Measurements from ENCODE around the gene IP6K3. TPM values are rescaled to one million over a fixed set of nuclear protein-coding genes. Genes with fewer than 3 reads are reported as not detected.

Gene IP6K3
- total RNA-seq, 2 experiments from 2014 or later = not detected

DNA sequence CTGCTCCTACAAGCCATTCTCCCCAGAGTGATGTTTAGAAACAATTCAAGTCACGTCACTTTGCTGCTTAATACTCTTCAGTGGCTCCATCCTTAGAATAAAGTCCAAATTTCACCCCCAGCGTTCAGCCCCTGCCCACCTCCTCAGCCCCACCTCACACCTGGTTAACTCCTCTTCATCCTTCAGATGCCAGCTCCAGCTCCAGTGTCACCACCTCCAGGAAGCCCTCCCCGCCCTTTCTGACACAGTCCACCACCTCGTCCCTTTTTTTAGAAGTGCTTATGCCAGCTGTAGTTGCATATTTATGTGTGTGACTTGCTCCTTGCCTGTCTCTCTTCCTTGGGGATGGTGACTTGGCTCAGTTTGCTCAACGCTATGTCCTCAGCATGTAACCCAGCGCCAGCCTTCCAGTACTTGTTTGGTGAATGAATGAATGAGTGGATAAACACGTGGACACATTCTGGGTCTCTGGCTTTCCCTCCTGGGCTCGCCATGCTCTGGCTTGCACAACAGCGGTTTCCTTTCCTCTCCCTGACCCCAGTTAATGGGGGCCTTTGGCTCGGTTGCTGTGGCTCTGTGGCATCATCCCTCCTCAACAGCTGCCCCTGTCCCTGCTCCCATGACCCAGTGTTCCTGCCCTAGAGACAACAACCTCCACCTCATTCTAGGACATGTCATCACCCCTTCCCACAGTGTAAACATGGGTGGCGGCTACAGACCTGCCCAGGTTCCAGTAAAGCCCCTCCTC lies 3.7 kb upstream of the IP6K3 start:
- no peaks in the 10 kb centered on the region for H3K9me3 Mint-ChIP-seq
- H3K36me3 Mint-ChIP-seq (ENCODE audit: low read depth) = no peaks in the 10 kb centered on the region
- no peak overlapping the region for H3K27ac Mint-ChIP-seq
- POLR2A ChIA-PET = no interaction called here
- H3K4me1 Mint-ChIP-seq = no peaks in the 10 kb centered on the region
- CTCF ChIA-PET = interaction anchor here (1.4 kb wide), 1 partner anchor 13 kb away, joined by 3 read pairs; no protein-coding TSS in a partner anchor
- H3K4me3 Mint-ChIP-seq = no peak overlapping the region
- no peaks in the 10 kb centered on the region for H3K27me3 Mint-ChIP-seq
- no peak for DNase-seq

DNA sequence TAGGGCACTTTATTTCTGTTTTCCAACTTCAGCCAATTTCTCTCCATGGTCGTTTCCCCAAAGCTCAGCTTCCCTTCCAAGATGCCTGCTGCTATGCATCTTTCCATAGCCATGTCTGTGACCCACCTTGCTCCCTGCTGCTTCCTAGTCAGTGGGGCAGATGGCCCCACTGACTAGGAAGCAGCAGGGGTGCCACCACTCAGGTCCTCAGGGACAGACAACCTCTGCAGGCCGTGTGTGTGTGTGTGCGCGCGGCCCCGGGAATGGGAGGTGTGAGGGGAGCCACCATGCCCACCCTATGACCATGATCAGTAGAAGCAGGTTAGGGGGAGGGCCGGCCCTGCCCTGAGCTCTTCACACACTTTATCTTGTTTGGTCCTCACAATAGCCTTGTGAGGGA lies 2.7 kb upstream of the IP6K3 start:
- Mint-ChIP-seq H3K4me1 (no peaks in the 10 kb centered on the region), H3K9me3 (no peaks in the 10 kb centered on the region), H3K4me3 (no peak overlapping the region), H3K27ac (no peak overlapping the region), H3K36me3 (ENCODE audit: low read depth) (no peaks in the 10 kb centered on the region), H3K27me3 (no peaks in the 10 kb centered on the region)
- no peak for DNase-seq
- POLR2A ChIA-PET = no interaction called here
- CTCF ChIA-PET = interaction anchor here (2.6 kb wide), 1 partner anchor 21 kb away, joined by 6 read pairs; no protein-coding TSS in a partner anchor

DNA sequence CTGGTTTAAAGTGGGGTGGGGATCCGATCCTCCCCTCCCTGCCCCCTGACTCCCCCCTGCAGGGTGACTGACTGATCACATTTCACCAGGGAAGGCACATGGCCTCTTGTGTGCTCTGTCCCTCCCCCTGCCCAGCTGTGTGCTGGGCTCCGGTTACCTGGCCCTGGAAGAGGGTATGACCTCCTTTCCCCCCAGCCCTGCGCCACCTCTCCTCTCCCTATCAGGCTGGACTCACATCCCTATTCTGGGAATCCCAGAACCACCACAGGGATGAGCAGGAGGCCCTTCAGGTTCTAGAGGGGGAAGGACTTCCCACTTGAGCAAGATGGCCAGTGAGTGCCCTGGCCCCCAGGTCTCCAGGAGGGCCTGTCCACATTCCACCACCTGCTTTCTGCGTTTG lies 2.1 kb upstream of the IP6K3 start:
- Mint-ChIP-seq H3K9me3 (no peaks in the 10 kb centered on the region), H3K4me1 (no peaks in the 10 kb centered on the region), H3K27me3 (peaks cover 2% of the 10 kb centered on the region), H3K27ac (no peak overlapping the region), H3K36me3 (ENCODE audit: low read depth) (no peaks in the 10 kb centered on the region), H3K4me3 (no peak overlapping the region)
- no peak for DNase-seq
- CTCF ChIA-PET = interaction anchor here (2.6 kb wide), 1 partner anchor 22 kb away, joined by 6 read pairs; no protein-coding TSS in a partner anchor
- POLR2A ChIA-PET = no interaction called here

DNA sequence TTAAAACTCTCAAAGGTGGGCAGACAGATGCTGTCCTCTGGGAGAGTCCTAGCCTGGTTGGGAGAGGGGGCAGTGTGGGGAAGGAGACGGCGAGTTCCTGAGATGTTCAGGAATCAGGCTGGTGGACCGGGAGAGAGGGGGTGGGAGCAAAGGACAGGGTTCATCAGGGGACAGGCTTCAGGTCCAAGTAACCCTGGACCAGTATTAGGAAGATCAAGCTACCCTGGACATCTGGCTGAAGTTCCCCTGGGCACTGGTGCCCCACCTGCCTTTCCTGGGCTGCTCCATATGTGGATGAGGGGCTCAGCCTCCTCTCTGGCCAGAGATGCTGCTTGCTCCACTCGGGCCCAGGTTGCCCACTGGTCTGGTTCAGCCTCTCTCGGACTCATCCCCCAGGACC lies 1.1 kb upstream of the IP6K3 start:
- H3K4me3 Mint-ChIP-seq = no peak overlapping the region
- H3K27me3 Mint-ChIP-seq = peaks cover 3% of the 10 kb centered on the region
- DNase-seq = no peak
- ChIA-PET POLR2A (no interaction called here), CTCF (interaction anchor here (2.6 kb wide), 1 partner anchor 23 kb away, joined by 6 read pairs; no protein-coding TSS in a partner anchor)
- H3K27ac Mint-ChIP-seq = no peak overlapping the region
- H3K9me3 Mint-ChIP-seq = no peaks in the 10 kb centered on the region
- no peaks in the 10 kb centered on the region for H3K36me3 Mint-ChIP-seq (ENCODE audit: low read depth)
- no peaks in the 10 kb centered on the region for H3K4me1 Mint-ChIP-seq

DNA sequence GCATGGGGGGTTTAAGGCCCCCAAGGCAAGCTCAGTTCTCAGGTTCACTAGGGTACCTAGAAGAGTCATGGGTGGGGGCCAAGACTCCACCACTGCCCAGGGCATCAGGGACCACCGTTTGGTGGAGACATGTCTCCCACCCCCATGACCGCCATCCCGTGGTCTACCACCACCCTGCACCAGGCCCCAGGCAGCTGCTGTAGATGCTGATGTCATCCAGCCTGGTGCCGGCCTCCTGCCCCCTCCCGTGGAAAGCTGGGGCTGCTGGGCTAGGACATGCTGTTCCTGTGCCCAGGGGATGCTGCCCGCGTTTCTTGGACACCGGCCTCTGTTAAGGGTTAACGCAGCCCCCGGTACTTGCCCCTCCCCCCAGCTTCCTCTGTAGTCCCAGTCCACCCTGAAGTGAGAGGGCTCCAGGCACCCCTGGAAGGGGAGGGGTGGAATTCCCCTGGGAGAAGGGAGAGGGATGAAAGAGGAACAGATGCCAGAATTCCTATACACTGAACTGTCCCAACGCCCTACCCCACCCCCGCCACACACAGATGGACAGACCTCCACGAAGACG lies 587 bp downstream of the IP6K3 start:
- Mint-ChIP-seq H3K27me3 (peaks cover 7% of the 10 kb centered on the region), H3K36me3 (ENCODE audit: low read depth) (no peaks in the 10 kb centered on the region), H3K4me1 (no peaks in the 10 kb centered on the region), H3K9me3 (no peaks in the 10 kb centered on the region), H3K27ac (no peak overlapping the region), H3K4me3 (no peak overlapping the region)
- no peak for DNase-seq
- ChIA-PET POLR2A (no interaction called here), CTCF (interaction anchor here (0.7 to 1.6 kb wide), 2 partner anchors 35 to 281 kb away, joined by 4 to 8 read pairs; partner anchors contain the start of gene UQCC2)

DNA sequence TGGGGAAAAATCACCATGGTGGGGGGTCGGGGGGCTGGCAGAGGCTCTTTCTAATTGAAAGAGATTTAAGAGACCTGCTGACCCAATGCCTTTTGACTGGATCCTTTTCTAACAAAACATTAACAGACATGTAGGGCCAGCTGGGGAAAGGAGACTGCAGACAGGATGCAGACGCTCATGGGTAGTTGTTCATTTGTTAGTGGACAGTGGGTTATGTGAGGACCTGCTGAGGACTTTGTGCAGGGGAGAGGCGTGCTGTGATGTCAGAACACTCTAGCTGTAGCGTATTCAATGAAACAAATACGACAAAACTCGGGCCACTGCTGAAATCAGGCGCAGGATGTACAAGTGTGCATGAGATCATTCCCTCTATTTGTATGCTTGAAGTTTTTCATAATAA lies 1.2 kb downstream of the IP6K3 start:
- no peak for DNase-seq
- Mint-ChIP-seq H3K36me3 (ENCODE audit: low read depth) (no peaks in the 10 kb centered on the region), H3K9me3 (no peaks in the 10 kb centered on the region), H3K27ac (no peak overlapping the region), H3K4me3 (no peak overlapping the region), H3K4me1 (no peaks in the 10 kb centered on the region), H3K27me3 (peaks cover 7% of the 10 kb centered on the region)
- ChIA-PET CTCF (interaction anchor here (0.7 to 1.6 kb wide), 3 partner anchors 22 to 282 kb away, joined by 3 to 8 read pairs (median 4); partner anchors contain the start of gene UQCC2), POLR2A (no interaction called here)

DNA sequence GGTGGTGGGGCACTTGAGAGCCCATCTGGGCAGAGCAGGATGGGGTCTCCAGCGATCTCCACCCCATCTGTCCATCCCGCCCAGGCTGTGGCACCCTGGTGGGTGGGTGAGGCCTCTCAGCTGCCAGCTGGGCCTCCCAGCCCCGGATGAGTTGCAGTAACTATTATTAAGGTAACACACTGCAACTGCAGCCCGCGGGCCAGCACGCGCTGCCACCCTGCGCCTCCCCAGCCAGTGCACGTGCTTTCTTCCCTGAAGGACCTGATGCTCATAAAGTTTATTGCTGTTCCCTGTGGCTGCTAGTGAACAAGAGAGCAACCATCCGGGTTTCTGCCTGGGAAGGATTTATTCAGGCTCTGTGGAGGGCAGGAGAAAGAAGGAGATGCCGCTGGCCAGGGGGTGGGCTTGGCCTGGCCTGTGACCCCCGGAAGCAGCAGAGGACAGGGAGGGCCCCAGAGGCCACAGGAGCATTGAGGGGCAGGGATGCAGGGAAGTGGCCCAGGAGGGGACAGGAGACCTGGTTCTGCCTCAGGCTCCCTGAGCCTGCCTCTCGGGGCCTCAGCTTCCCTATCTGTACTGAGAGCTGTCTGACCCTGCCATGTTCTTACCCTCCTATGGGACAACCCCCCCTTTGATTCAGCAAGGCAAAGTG lies 1.7 kb downstream of the IP6K3 start:
- Mint-ChIP-seq H3K27me3 (peaks cover 7% of the 10 kb centered on the region), H3K4me1 (no peaks in the 10 kb centered on the region), H3K4me3 (no peak overlapping the region), H3K36me3 (ENCODE audit: low read depth) (no peaks in the 10 kb centered on the region), H3K9me3 (no peaks in the 10 kb centered on the region), H3K27ac (no peak overlapping the region)
- ChIA-PET CTCF (interaction anchor here (1.0 to 1.9 kb wide), 5 partner anchors 14 to 34 kb away, joined by 3 to 8 read pairs (median 5); partner anchors contain the start of gene UQCC2), POLR2A (no interaction called here)
- DNase-seq = no peak

DNA sequence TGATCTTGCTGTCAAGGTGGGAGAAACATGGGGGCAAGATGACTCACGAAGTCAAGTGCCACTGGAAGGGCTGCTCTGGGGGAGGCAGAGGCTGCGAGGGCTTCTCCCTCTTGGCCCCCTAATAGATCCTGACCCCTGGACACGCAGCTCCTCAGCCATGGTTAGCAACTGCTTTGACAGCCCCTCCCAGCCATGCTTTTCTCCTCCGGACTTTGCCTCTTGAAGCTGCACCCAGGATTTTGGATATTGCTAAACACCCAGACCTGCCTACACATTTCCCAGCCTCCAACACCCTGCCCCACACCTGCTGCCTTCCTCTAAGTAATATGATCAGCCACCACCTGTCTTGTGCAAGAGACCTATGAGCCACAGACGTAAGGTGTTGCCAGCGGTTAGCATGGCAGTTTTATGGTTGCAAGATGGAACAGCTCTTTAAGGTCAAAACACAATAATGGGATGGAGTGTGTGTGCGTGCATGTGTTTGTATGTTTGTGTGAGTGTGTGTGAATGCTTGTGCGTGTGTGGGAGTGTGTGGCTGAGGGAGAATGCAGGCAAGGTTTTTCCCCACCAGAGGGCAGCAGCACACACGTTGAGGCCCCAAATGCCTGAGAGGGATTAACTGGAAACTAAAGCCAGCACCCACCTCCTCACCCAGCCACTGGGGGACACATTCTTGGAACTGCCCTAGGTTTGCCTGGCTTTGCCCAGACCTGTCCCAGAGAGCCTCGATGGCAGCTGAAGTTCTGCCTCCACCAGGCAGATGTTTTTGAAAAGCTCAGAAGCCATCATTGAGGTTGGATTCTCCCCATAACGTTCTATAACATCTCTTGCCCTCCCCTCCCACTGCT lies 2.5 kb downstream of the IP6K3 start:
- ChIA-PET CTCF (interaction anchor here (0.6 to 1.9 kb wide), 11 partner anchors 14 to 1064 kb away, joined by 3 to 5 read pairs (median 3); no protein-coding TSS in a partner anchor), POLR2A (no interaction called here)
- no peaks in the 10 kb centered on the region for H3K9me3 Mint-ChIP-seq
- no peak overlapping the region for H3K4me3 Mint-ChIP-seq
- H3K4me1 Mint-ChIP-seq = no peaks in the 10 kb centered on the region
- H3K27me3 Mint-ChIP-seq = peaks cover 7% of the 10 kb centered on the region
- no peak overlapping the region for H3K27ac Mint-ChIP-seq
- H3K36me3 Mint-ChIP-seq (ENCODE audit: low read depth) = no peaks in the 10 kb centered on the region
- peak; percentile 76 for DNase-seq

DNA sequence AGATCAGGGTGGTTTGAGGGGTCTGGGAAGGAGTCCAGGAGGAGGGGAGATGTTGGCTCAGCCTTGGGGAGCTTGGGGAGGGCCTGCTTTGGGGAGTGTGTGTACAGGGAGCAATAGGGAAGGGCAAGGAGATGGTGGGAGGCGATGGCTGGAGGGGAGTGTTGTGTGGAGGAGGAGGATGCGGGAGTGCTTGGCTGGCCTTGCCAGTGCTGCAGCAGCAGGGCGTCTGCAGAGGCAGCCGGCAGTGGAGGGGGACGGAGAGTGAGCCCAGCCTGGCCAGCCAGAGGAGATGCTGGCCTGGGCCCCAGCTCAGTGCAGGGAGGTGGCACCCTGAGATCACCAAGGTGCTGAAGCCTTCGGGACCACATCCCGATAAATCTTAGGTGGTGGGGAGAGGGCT lies 3.9 kb downstream of the IP6K3 start:
- Mint-ChIP-seq H3K4me3 (no peak overlapping the region), H3K9me3 (no peaks in the 10 kb centered on the region), H3K4me1 (no peaks in the 10 kb centered on the region), H3K36me3 (ENCODE audit: low read depth) (no peaks in the 10 kb centered on the region), H3K27me3 (peaks cover 7% of the 10 kb centered on the region), H3K27ac (no peak overlapping the region)
- no peak for DNase-seq
- POLR2A ChIA-PET = no interaction called here
- CTCF ChIA-PET = interaction anchor here (1.4 to 1.9 kb wide), 2 partner anchors 19 to 21 kb away, joined by 5 read pairs; no protein-coding TSS in a partner anchor

DNA sequence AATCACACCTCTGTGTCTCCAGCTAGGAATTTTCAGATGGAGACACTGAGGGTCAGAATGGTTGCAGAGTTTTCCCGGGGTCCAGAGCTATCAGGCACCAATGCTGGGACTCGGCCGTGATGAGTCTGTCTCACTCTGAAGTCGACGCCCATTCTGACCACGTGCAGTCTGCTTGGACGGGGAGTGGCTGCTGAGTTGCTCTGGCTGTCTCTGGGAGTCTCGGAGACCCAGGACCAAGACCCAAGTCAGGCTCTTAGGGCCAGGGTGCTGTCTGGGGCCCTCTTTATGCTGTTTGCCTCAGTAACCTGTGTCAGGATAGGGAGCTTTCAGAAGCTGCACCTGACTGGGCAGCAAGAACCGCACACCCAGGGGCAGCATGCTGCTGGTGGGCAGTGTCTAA lies 4.6 kb downstream of the IP6K3 start:
- CTCF ChIA-PET = no interaction called here
- POLR2A ChIA-PET = no interaction called here
- H3K27ac Mint-ChIP-seq = no peak overlapping the region
- H3K36me3 Mint-ChIP-seq (ENCODE audit: low read depth) = no peaks in the 10 kb centered on the region
- H3K9me3 Mint-ChIP-seq = no peaks in the 10 kb centered on the region
- no peaks in the 10 kb centered on the region for H3K4me1 Mint-ChIP-seq
- no peak for DNase-seq
- peaks cover 7% of the 10 kb centered on the region for H3K27me3 Mint-ChIP-seq
- H3K4me3 Mint-ChIP-seq = no peak overlapping the region

DNA sequence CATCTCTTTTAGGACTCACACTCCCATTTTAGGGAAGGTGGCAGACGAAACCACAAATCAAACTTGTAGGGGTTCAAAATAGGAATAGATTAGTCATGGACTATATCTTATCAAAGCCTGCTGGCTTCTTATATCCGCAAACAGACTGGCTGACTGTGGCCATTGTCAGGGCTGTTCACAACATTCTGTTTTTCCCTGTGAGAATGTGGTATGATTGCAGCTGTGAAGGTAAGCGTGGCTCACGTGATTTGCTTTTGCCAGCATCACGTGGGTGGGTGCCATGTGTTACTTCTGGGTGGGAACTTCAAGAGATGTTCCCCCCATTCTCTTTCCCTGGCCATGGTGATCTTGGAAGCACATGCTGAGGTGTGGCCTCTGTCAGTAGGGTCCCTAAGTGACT lies 5.9 kb downstream of the IP6K3 start:
- Mint-ChIP-seq H3K4me1 (no peaks in the 10 kb centered on the region), H3K9me3 (no peaks in the 10 kb centered on the region), H3K27ac (no peak overlapping the region), H3K4me3 (no peak overlapping the region), H3K27me3 (peaks cover 7% of the 10 kb centered on the region), H3K36me3 (ENCODE audit: low read depth) (no peaks in the 10 kb centered on the region)
- CTCF ChIA-PET = no interaction called here
- DNase-seq = no peak
- POLR2A ChIA-PET = no interaction called here

DNA sequence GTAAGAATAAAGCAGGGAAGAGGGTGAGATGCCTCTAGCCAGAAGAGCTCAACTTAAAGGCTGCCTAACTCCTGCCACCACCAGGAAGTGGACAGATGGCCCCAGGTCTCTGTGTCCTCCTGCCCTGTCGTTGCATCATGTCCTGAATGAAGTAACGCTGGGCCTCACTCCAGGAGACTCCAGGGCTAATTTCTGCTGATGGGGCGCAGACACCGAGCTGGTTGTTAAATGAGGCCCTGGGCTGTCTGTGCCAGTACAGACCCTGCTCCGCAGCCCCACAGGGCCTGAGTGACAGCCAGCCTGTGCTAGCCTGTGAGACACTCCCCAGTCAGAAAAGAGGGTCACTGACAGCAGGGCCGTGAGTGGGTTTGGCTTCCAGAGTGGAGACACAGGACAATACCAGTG lies 6.5 kb downstream of the IP6K3 start:
- Mint-ChIP-seq H3K27me3 (peaks cover 7% of the 10 kb centered on the region), H3K4me1 (no peaks in the 10 kb centered on the region), H3K36me3 (ENCODE audit: low read depth) (no peaks in the 10 kb centered on the region), H3K9me3 (no peaks in the 10 kb centered on the region), H3K4me3 (no peak overlapping the region), H3K27ac (no peak overlapping the region)
- CTCF ChIA-PET = interaction anchor here (0.5 kb wide), 1 partner anchor 449 kb away, joined by 3 read pairs; no protein-coding TSS in a partner anchor
- no peak for DNase-seq
- POLR2A ChIA-PET = no interaction called here
